ENCODE data around the gene CKMT2.

DNA sequence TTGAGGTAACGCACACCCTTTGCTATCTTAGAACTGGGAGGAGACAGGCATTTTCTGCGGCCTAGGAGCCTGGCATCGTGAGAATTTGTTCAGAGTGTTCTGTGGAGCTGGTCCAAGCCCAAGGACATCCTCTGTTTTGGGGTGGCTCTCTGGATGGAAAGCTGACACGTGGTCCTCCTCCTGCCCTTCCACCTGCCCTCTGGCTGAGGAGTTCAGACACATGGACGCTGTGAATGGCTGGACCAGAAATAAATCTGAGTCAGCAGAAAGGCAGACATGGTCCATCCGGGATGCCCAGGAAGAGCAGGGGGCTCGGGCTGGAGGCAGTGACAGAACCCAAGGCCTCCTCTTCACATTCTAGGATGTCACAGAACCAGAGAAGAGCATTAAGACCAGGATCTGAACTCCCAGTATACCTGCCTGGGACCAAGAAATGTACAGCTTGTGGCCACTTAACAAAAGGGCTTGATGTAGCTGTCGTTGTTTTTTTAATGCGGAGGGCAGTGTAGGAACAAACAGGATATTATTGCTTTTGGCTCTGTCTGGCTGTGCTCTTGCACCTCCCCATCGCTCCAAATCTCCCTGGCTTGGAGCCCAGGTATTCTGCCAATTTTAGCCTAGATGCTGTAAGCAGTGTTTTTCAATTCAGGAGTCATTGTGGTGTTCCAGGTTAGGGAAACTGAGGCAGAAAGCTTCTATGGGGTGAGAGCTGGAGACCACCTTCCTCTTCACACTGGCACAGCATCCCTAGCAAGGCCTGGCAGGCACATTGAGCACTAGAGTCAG is 2.4 kb downstream of the CKMT2 start:
- TF ChIP-seq EP300 (IDR thresholded peaks at IDR 0.05) (no peak), POLR2A (IDR thresholded peaks at IDR 0.05) (no peak)
- TF ChIP-seq, protein P1, sequence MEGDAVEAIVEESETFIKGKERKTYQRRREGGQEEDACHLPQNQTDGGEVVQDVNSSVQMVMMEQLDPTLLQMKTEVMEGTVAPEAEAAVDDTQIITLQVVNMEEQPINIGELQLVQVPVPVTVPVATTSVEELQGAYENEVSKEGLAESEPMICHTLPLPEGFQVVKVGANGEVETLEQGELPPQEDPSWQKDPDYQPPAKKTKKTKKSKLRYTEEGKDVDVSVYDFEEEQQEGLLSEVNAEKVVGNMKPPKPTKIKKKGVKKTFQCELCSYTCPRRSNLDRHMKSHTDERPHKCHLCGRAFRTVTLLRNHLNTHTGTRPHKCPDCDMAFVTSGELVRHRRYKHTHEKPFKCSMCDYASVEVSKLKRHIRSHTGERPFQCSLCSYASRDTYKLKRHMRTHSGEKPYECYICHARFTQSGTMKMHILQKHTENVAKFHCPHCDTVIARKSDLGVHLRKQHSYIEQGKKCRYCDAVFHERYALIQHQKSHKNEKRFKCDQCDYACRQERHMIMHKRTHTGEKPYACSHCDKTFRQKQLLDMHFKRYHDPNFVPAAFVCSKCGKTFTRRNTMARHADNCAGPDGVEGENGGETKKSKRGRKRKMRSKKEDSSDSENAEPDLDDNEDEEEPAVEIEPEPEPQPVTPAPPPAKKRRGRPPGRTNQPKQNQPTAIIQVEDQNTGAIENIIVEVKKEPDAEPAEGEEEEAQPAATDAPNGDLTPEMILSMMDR (IDR thresholded peaks at IDR 0.05): no peak

All from ovary (tissue), 3 donors.